GM21526 (cell line): ENCODE results near the gene FBXW9.
"Not testable (repeated sequence)": the region's sequence is repeated elsewhere in the genome, so short reads cannot be mapped to it uniquely, and the experiment has no call there.

ENCODE experiments used
- ATAC-seq: cut with Tn5 transposase; IDR thresholded peaks from one replicate; pipeline ENCODE4 v1.9.1; 2021; ENCODE audit warnings: moderate library complexity; ENCODE audit not compliant: unreplicated experiment, low FRiP score

Gene FBXW9

DNA sequence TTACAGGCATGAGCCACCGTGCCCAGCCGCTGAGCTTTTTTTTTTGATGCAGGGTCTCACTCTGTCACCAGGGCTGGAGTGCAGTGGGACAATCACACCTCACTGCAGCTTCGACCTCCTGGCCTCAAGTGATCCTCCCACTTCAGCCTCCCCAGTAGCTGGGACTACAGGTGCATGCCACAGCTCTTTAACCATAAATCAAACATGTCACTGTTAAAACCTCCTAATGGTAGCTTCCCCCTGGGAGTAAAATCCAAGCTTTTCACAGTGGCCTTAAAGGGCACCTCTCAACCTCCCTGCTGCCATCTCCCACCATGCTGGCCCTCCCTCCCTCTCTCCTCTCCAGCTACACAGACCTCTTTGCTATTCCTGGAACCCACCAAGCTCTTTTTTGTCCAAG is 10.6 kb downstream of the FBXW9 start:
- ATAC-seq: no peak

DNA sequence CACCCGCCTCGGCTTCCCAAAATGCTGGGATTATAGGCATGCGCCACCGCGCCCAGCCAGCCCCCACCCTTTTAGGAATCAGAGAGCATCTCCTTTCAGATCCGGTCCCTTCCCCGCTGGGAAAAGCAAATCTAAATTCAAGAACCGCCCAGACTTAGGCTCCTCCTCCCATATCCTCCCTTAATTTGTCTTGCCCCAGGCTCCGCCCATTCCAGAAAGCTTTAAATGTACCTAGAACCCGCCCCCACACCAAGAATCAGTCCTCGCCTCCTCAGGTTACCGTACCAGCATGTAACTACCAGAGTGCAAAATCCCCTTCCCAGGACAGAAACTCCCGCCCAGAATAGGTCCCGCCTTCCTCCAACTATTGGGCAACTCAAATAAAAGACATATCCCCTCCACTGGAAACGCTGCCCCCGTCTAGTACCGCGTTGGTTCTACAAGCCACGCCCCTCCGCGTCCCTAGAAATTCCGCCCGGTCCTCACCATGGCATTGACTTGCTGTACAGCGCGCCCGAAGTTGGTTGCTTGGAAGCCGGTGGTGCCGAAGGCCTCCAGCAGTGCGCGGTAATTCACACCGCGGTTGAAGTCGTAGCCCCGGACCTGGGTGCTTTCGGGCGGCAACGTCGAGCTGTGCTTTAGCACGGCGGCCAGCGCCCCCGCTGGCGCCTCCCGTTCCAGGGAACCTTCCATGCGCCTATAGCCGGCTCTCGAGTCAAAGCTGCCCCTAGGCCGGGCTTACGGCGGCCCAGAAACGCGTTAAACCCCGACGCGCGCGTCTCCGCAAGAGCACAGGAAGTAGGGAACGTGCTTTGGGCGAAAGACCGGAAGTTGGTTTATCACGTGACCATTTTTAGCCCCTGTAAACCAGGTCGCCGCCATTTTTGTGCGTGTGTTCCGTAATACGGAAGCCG is 15.1 kb downstream of the FBXW9 start, which contains the start of gene DHPS:
Gene DHPS, minus strand, starts transcription at position 807 of the 914 bp plus-strand sequence. Its CDS starts 114 bp downstream, at position 693.
- peak; percentile 54 for ATAC-seq

DNA sequence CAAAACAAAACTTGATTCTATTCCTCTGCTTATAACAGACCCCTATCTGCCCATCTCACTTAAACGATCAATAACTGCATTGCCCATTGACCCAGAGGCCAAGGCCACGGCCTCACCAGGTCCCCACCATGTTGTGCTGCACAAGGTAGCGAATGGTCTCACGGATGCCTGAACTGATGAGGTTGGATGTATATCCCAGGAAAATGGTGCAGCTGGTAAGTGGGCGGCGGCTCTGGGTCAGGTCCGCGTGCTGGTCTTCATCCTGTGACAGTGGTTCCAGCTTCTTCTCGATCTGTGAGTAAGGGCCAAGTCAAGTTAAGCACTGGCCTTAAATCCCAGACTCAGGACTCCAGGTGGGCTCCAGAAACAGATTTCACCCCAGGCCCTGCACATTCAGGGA is 16.4 kb downstream of the FBXW9 start:
- ATAC-seq: no peak

DNA sequence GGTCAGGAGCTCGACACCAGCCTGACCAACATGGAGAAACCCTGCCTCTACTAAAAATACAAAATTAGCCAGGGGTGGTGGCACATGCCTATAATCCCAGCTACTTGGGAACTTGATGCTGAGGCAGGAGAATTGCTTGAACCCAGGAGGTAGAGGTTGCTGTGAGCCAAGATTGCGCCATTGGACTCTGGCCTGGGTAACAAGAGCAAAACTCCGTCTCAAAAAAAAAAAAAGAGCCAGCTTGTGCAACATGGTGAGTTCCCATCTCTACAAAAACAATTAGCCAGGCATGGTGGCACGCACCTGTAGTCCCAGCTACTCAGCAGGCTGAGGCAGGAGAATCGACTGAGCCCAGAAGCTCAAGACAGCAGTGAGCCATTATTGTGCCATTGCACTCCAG is 18.4 kb downstream of the FBXW9 start:
- not testable (repeated sequence) for ATAC-seq

DNA sequence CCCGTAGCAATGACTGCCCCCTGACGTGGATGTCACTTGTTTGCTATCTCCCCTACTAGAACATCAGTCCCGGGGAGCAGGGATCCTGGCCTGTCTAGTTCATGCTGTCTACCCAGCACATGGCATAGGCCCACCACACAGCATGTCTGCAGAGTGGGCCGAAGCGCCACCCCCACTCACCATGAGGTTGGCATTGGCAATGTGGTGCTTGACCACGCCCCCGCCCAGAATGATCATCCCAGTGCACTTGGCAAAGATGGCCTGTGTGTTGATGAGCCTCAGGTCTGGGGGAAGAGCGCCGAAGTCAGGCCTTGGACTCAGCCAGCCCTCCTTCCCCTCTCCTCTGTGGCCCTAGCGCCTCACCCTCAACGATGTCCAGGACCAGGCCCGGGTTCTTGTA is 19.5 kb downstream of the FBXW9 start:
- no peak for ATAC-seq

DNA sequence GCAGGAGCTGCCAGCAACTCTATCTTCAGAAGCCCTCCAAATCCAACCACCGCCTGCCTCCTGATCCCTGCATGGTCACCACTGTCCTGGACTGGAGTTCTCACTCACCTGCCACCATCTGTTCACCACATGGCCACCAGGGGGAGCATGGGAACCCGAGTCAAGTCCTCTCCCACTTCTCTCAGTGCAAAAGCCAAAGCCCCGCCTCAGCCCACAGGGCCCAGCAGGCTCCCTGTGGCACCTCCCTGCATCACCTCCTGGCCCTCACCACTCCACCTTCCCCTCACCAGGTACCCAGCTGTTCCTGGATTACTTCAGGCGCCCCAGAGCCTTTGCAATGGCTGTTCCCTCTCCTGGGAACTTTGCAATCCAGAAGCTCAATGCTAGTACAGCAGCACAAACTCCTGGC is 20.0 kb downstream of the FBXW9 start:
- no peak for ATAC-seq

DNA sequence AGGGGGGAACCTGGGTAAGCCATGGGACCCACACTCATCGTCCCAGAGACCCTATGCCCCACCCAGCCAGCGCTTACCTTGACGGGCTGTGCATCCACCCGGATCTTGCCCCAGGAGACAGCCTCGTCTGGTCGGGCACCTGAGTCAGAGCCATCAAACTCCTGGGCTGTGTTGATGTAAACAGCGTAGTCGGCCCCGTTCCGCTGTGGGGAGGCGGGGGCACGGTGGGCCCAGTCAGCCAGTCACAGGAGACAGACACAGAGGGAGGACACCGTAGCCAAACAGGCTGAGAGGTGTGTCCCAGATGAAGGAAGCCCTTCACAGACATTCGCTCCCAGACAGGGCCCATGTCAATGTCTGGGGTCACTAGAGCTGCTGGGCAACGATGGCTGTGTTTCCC is 20.5 kb downstream of the FBXW9 start:
- ATAC-seq: no peak

DNA sequence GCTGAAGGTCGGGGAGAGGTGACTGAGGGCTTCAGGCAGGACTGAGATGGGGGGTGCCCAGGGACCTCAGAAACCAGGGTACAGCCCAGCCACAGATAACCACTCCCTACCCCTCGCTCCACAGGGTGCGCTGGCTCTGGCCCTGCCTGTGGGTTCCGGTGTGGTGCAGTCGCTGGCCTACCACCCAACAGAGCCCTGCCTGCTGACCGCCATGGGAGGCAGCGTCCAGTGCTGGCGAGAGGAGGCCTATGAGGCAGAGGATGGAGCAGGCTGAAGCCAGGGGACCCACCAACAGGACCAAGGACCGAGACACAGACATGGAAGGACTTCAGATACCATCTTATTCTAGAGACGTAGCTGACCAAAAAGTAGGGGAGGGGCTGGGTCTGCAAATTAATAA is 21.0 kb downstream of the FBXW9 start:
- ATAC-seq: no peak

DNA sequence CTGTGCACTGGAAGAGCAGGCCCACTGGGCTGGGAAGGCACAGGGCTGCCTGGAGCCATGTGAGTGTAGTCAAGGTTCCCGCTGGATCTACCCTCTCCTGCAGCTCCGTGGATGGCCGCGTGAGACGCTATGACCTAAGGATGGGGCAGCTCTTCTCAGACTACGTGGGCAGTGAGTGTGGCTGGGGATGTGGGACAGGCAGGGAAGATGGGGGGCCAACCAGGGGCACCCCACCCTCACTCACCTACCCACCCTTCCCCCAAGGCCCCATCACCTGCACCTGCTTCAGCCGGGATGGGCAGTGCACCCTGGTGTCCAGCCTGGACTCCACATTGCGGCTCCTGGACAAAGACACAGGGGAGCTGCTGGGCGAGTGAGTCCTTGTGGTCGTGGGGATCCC is 23.7 kb downstream of the FBXW9 start:
- ATAC-seq: no peak

DNA sequence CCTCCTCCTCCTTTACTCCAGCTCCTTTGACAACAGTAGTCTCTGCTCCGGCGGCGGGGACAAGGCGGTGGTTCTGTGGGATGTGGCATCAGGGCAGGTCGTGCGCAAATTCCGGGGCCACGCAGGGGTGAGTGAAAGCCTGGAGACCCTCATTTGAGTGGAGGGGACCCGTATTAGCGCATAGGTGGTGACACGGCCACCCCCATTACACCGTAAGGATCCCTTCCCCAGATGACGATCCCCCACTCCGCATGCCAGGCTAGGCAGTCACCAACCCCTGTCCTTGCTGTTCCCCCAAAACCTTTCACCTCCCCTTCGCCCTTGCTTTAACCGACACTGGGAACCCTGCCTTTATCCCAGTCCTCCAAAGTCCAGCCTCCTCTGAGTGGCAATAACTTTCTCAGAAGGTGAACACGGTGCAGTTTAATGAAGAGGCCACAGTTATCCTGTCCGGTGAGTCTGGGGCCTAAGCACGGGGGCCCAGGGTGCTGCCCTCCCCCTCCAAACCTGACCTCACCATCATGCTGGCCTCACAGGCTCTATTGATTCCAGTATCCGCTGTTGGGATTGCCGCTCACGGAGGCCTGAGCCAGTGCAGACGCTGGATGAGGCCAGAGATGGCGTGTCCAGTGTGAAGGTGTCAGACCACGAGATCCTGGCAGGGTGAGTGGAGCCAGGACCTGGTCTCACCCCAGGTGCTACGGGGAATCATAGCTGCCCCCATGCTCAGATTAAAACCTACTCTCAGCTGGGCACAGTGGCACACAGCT is 26.1 kb downstream of the FBXW9 start:
- ATAC-seq: no peak

DNA sequence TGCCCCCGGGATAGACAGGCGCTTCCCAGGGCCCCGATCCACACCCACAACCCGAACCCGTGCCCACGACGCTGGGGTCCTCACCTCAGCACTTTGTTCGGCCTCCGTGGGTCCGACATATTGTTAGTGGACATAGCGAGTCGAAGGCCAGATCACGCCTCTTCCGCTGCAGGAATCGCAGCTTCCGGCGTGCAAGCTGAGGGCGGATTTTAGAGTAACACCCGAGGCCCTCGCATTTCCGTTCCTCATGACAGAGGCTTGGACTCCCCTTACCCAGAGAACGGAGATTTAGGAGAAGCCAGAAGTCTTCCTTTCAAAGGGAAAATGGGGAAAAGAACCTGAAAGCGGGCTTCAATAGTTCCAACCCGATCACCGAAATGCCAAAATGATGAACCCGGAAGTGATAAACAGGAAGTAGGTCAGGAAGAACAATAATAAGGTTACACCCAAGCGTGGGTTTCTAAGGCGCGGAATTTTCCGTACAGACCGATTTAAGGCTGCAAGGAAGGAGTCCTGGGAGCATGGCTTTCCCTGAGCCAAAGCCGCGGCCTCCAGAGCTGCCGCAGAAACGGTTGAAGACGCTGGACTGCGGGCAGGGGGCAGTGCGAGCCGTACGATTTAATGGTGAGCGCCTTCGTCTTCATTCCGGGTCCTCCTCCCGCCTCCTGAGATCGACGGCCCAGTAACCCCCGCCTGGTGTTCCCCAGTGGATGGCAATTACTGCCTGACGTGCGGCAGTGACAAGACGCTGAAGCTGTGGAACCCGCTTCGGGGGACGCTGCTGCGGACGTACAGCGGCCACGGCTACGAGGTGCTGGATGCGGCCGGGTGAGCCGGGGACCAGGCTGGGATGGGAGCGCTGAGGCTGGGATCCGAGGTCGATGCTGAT is 26.9 kb downstream of the FBXW9 start:
- no peak for ATAC-seq

DNA sequence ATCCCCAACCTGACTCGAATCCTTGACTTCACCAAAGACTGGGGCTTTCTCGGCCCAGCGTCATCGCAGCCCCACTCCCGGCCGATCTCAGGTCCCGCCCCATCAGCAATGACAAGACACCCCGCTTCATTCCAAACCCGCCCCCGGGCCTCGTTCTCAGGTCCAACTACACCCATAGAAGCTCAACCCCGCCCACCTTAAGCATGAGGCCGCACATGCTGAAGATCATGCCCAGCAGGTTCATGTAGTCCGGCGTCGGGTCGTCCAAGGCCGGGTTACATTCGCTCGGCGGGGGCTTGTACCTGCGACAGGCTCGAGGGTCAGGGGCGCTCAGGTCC is 27.5 kb downstream of the FBXW9 start:
- ATAC-seq: no peak

DNA sequence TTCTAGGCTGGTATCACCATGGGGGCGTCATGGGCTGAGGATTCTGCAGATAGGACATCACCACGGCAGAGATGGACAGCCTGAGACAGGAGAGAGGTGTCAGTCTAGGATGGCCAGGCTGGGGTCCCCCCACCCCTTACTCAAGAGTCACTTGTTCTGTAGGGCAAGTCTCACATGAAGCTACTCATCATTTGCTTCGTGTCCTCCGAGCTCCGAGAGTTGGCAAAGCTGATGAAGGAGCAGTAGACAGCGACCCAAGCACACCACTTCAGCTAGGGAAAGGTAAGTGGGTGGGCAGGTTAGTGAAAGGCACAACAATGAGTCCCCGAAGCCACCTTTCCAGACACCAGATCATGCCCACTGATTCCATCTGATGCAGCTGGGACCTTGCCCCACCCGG is 28.1 kb downstream of the FBXW9 start:
- ATAC-seq: no peak

DNA sequence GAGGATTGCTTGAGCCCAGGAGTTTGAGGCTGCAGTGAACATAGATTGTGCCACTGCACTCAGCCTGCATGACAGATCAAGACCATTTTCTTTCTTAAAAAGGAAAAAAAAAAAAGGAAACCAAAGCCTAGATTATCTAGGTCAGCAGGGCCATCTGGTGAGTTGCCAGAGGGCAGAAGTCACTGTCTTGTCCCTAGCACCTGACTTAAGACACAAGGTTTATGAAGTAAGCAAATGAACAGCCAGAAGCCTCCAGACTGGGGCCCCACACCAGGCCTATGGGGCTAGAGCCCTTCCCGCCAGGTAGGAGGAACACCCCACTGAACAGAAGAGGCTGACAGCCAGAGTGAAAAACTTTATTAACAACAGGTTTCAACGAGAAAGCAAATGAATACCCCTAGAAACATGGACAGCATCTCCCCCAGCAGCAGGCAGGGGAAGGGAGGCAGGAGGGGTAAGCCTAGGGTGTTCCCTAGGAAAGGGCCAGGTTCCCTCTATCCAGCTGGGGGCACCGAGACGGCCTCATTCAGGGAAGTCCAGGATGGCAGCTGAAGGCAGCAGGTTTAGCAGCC is 28.6 kb downstream of the FBXW9 start:
- ATAC-seq: no peak

DNA sequence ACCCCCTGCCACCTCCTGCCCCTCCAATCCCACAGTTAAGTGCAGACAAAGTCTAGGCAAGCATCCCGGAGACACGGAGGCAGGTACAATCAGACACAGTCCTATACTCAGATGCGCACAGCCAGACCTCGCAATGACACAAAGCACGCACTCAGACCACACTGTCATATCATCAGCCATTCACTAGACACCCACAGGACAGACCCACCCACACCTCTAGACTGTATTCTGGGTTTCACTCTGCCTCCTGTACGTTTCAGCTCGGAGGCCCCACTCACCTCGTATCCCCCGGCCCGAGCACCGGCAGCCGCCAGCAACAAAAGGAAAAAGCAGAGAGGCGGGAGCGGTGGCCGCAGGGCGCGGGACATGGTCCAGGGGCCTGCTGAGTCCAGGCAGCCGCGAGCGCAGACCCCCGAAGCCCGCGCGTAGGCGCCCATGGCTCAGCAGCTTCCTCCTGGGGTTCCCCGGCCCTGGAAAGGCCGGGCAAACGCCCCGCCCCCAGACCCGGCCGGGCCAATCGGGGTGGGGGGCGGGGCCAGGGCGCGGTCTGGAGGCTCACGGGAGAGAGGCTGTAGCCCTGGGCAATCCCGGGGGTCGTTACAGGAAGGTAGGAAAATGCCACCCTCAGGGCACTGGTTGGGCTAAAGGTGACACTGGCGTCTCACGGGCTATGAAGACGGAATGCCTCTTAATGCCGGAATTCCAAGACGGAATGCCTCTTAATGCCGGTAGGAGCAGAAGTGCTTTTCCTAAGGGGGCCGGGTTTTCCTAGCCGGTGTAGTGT is 30.0 kb downstream of the FBXW9 start, which contains the start of the genes MAN2B1 and WDR83:
Gene MAN2B1, minus strand, starts transcription at position 478 of the 784 bp plus-strand sequence. Its CDS starts 41 bp downstream, at position 437.
Gene WDR83, plus strand, starts transcription at position 543 of the 784 bp plus-strand sequence. CDS start 2,984 bp downstream, outside the sequence.
- peak; percentile 32 for ATAC-seq

DNA sequence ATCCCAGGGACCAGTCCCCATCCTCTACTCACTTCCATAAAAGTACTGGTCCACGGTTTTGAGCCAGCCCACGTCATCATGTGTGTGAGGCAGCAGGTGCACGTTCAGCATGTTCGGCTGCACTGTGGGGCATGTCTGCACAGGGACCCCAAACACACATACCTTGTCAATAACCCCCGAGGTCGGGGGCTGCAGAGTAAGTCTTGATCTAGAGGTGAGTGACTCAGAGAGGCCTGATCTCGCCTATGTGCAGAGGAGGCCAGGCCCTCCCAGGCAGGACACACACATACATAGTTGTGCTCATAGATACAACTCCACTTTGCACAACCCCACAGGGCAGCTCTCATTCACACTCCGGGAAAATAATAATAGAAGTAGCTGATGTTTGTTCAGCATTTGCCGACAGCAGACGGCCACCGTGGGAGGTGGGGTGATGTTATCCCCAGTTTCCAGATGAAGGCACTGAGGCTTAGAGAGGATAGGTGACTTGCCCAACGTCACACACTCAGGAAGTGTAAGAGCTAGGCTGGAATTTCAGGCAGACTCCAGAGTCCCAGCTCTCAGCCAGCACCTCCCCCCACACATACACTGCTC is 30.7 kb downstream of the FBXW9 start:
- no peak for ATAC-seq

DNA sequence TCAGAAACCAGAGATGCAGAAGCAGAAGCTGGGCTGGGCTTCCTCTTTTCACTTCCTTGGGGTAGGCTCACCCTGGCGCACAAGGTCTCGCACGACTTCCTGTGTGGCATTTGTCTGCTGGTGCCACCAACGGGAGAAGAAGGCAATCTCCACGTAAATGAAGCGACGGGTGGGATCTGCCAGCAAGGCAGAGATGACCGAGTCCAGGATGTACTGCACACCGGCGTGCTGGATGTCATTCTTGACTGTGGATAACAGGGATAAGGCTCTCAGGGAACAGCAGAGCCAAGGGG is 31.2 kb downstream of the FBXW9 start:
- ATAC-seq: no peak

DNA sequence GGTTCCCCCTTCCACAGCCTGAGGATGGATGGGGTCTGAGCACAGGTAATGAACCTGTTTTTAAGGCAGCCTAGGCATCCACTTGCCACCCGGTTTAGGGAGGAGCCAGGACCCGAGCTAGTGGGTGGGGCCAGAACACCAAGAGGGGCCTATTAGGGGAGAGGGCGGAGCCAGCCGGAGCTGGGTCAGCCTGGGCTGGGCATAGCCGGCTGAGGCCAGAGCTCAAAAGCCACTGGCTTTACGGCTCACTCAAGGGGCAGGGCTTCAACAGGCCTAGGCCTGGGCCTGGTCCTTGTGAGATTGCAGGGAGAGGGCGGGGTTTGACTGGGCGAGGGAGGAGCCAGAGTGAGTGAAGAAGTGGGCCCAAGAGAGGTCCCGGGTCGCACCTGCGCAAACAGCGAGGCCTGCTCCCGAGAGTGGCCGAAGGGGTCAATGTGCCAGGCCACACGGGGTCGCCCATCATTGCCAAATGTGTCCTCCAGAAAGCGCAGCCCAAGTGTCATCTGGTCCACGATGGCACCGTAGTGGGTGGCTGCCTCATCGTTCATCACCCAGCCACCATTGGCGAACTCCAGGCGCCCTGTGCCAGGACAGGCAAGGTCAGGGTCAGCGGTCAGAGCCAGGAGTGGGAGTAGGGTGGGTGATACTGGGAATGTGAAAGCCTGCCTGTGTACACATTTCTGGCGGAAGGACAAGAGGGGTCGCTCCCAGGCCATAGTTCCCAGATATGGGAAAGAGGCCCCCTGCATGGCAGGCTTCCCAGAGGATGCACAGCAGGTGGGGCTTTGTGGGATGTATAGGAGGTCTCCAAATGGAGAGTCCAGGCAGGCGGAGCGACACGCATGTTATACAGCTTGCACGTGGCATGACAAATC is 31.8 kb downstream of the FBXW9 start:
- ATAC-seq: no peak
